Endothelial cell of umbilical vein (primary cell): ENCODE results near the gene CTSW. TPM values are rescaled to one million over a fixed set of nuclear protein-coding genes. Genes with fewer than 3 reads are reported as not detected.

Experiments used
- BruUV-seq: library from RNA; stranded (reverse); fragments of 400-500 nt; replicated peaks from 2 replicates; lab custom pipeline; 2021; lab: Mats Ljungman, UMichigan
- CTCF ChIA-PET: fragments of 300-600, 350-600 bp; sonication (Branson Sonifier 250); formaldehyde crosslinking; loops from one replicate; lab custom pipeline; 2021; ENCODE audit warnings: antibody characterized with exemption, inconsistent platforms; lab: Charles Lee
- POLR2A ChIA-PET: fragments of 300-600, 350-600 bp; sonication (Branson Sonifier 250); formaldehyde crosslinking; loops from one replicate; lab custom pipeline; 2021; ENCODE audit warnings: antibody characterized with exemption, inconsistent platforms; lab: Charles Lee
- DNase-seq: peaks from one replicate; pipeline ENCODE4 v3.0.0-alpha.2; 2011; ENCODE audit warnings: low read depth, low spot score
- FAIRE-seq: peaks from 2 replicates; lab custom pipeline; 2011; peaks lifted over from hg19 to GRCh38; lab: Jason Lieb, UNC
- H2AFZ ChIP-seq: 2 replicates; pipeline ENCODE4 v1.6.0; 2012; ENCODE audit warnings: low read depth, low read length, control low read depth, inconsistent platforms
- H3K27ac ChIP-seq: 2 replicates; pipeline ENCODE4 v1.5.1; 2011; ENCODE audit warnings: low read depth, mild to moderate bottlenecking, control low read depth, low read length, moderate library complexity; ENCODE audit not compliant: insufficient read depth
- H3K27me3 ChIP-seq, 2 experiments: 2 replicates each; pipeline versions ENCODE4 v1.6.0 to v1.6.1; 2011; ENCODE audit warnings: low read length in 2 of 2, mixed read lengths in 1 of 2; ENCODE audit not compliant: control insufficient read depth in 2 of 2, insufficient read depth in 2 of 2
- H3K36me3 ChIP-seq, 2 experiments: 2 replicates in 1 of 2; 3 replicates in 1 of 2; pipeline ENCODE4 v1.5.1; 2011; ENCODE audit warnings: low read length in 2 of 2, mild to moderate bottlenecking in 1 of 2, moderate library complexity in 1 of 2; ENCODE audit not compliant: control insufficient read depth in 2 of 2, insufficient read depth in 2 of 2; ENCODE audit errors: extremely low read depth in 1 of 2
- H3K4me1 ChIP-seq: 3 replicates; pipeline ENCODE4 v1.5.1; 2011; ENCODE audit warnings: mild to moderate bottlenecking, low read length; ENCODE audit not compliant: control insufficient read depth, insufficient read depth; ENCODE audit errors: extremely low read depth
- H3K4me2 ChIP-seq: 2 replicates; pipeline ENCODE4 v1.6.1; 2011; ENCODE audit warnings: low read length, control low read depth, mixed read lengths; ENCODE audit not compliant: insufficient read depth
- H3K4me3 ChIP-seq, 3 experiments: fragments of 200-600 bp in 1 of 3; sonication (generic), shearing (Covaris generic) in 1 of 3; replicated peaks in 1 of 3; 2 replicates each; pipeline ENCODE4 v1.5.1; 2011 to 2016; ENCODE audit warnings: control low read depth in 3 of 3, low read length in 3 of 3, mild to moderate bottlenecking in 2 of 3, inconsistent platforms in 1 of 3, low read depth in 1 of 3, moderate library complexity in 1 of 3; ENCODE audit not compliant: insufficient read depth in 1 of 3
- H3K79me2 ChIP-seq: 2 replicates; pipeline ENCODE4 v1.6.0; 2012; ENCODE audit warnings: low read length, inconsistent platforms; ENCODE audit not compliant: control insufficient read depth, insufficient read depth
- H3K9ac ChIP-seq: replicated peaks from 2 replicates; pipeline ENCODE3; 2011; ENCODE audit warnings: low read length, control low read depth; ENCODE audit not compliant: insufficient read depth; ENCODE audit errors: extremely low read depth
- H3K9me1 ChIP-seq: replicated peaks from 3 replicates; pipeline ENCODE4 v1.6.0; 2011; ENCODE audit warnings: mild to moderate bottlenecking, low read length; ENCODE audit not compliant: control insufficient read depth, insufficient read depth; ENCODE audit errors: extremely low read depth
- H3K9me3 ChIP-seq: replicated peaks from 2 replicates; pipeline ENCODE4 v1.5.1; 2012; ENCODE audit warnings: low read length, inconsistent platforms; ENCODE audit not compliant: control insufficient read depth, insufficient read depth
- H4K20me1 ChIP-seq: replicated peaks from 2 replicates; pipeline ENCODE3; 2011; ENCODE audit warnings: mild to moderate bottlenecking, low read length; ENCODE audit not compliant: control insufficient read depth, insufficient read depth; ENCODE audit errors: extremely low read depth
- EZH2 ChIP-seq: IDR thresholded peaks from 2 replicates; pipeline ENCODE4 v1.6.1; 2012; ENCODE audit warnings: borderline replicate concordance, low read depth, mild to moderate bottlenecking, moderate library complexity, low read length, inconsistent platforms; ENCODE audit not compliant: severe bottlenecking
- FOS ChIP-seq: IDR thresholded peaks from 2 replicates; pipeline ENCODE4 v1.6.1; 2011; ENCODE audit warnings: mild to moderate bottlenecking, low read length, moderate library complexity, borderline replicate concordance; ENCODE audit not compliant: insufficient read depth
- GATA2 ChIP-seq: IDR thresholded peaks from 2 replicates; pipeline ENCODE4 v1.7.0; 2011; ENCODE audit warnings: low read depth, mild to moderate bottlenecking, moderate library complexity, mixed read lengths, low read length; ENCODE audit not compliant: insufficient read length, insufficient read depth
- JUN ChIP-seq: IDR thresholded peaks from 2 replicates; pipeline ENCODE4 v1.6.1; 2011; ENCODE audit warnings: borderline replicate concordance, low read depth; ENCODE audit not compliant: insufficient read length, insufficient read depth
- MYC ChIP-seq: IDR thresholded peaks from one replicate; pipeline ENCODE4 v1.6.1; 2011; ENCODE audit warnings: mild to moderate bottlenecking, low read depth, low read length
- POLR2A ChIP-seq: IDR thresholded peaks from 2 replicates; pipeline ENCODE4 v1.6.1; 2012; ENCODE audit warnings: low read depth, mild to moderate bottlenecking, control low read depth, low read length
- POLR2AphosphoS5 ChIP-seq: IDR thresholded peaks from 2 replicates; pipeline ENCODE4 v1.6.1; 2012; ENCODE audit warnings: low read depth, mild to moderate bottlenecking, control low read depth, low read length, moderate library complexity; ENCODE audit not compliant: insufficient read depth
- dilution Hi-C: fragments of 300-500 bp; cut with MboI; formaldehyde crosslinking; loops from one replicate; pipeline ENCODE4 v1.15.0; 2019; ENCODE audit warnings: low sequenced_read_pairs; ENCODE audit not compliant: extremely low pct_ligation_motif_present
- intact Hi-C: fragments of 100-400 bp; cut with micrococcal nuclease; formaldehyde crosslinking; loops from one replicate; pipeline ENCODE4 v1.10.0; 2022
- polyA plus RNA-seq, 4 experiments: library from polyadenylated mRNA; depleted of rRNA in 3 of 4; stranded (reverse) in 3 of 4; unstranded in 1 of 4; fragments of >200 nt; gene quantifications; 2 replicates each; pipeline versions ENCODE4 v1.2.1 to v1.2.3, GENCODE V29; 2011 to 2012; ENCODE audit warnings: missing spikeins in 1 of 4
- total RNA-seq: library from RNA; stranded (reverse); gene quantifications from 2 replicates; pipeline ENCODE4 v1.2.3, GENCODE V29; 2021
- TF ChIP-seq, protein P1 (sequence below): IDR thresholded peaks from 2 replicates; pipeline ENCODE4 v1.6.1; 2011; ENCODE audit not compliant: insufficient read depth, insufficient read length
- TF ChIP-seq, protein P2 (sequence below), 2 donors: IDR thresholded peaks; 1 replicate in 1 of 2; 2 replicates in 1 of 2; pipeline ENCODE4 v1.5.1; 2011; ENCODE audit warnings: low read length in 2 of 2, mild to moderate bottlenecking in 2 of 2, moderate library complexity in 2 of 2, control low read depth in 1 of 2, inconsistent platforms in 1 of 2, low read depth in 1 of 2; ENCODE audit not compliant: insufficient read depth in 1 of 2; ENCODE audit errors: extremely low read depth in 1 of 2

CTSW gene
- total and polyA plus RNA-seq, 2 donors (not counting 3 experiments of a cell fraction or from before 2014, with no cell fraction given) = not detected

DNA sequence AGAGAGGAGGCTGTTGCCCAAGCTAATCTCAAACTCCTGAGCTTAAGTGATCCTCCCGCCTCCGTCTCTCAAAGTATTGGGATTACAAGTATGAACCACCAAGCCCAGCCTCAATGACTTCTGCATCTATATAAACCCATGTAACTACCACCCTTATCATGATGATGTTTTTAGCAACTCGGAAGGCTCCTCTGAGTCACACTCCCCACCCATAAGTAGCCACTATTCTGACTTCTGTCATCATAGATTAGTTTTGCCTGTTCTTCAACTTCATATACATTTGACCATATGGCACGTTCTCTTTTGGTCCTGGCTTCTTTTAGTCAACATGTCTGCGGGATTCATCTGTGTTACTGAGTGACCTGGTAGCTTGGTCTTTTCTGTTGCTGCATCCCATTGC is 27.0 kb downstream of the CTSW start:
- no peak overlapping the region for H3K4me3 ChIP-seq
- no peaks in the 10 kb centered on the region for H3K36me3 ChIP-seq
- no peaks in the 10 kb centered on the region for H4K20me1 ChIP-seq
- no peaks in the 10 kb centered on the region for H3K9me1 ChIP-seq
- TF ChIP-seq JUN (no peak), EZH2 (no peak), POLR2A (no peak), MYC (no peak), POLR2AphosphoS5 (no peak), GATA2 (no peak), FOS (no peak)
- TF ChIP-seq, protein P1, sequence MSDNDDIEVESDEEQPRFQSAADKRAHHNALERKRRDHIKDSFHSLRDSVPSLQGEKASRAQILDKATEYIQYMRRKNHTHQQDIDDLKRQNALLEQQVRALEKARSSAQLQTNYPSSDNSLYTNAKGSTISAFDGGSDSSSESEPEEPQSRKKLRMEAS = no peak
- TF ChIP-seq, protein P2, sequence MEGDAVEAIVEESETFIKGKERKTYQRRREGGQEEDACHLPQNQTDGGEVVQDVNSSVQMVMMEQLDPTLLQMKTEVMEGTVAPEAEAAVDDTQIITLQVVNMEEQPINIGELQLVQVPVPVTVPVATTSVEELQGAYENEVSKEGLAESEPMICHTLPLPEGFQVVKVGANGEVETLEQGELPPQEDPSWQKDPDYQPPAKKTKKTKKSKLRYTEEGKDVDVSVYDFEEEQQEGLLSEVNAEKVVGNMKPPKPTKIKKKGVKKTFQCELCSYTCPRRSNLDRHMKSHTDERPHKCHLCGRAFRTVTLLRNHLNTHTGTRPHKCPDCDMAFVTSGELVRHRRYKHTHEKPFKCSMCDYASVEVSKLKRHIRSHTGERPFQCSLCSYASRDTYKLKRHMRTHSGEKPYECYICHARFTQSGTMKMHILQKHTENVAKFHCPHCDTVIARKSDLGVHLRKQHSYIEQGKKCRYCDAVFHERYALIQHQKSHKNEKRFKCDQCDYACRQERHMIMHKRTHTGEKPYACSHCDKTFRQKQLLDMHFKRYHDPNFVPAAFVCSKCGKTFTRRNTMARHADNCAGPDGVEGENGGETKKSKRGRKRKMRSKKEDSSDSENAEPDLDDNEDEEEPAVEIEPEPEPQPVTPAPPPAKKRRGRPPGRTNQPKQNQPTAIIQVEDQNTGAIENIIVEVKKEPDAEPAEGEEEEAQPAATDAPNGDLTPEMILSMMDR (IDR thresholded peaks at IDR 0.05; ENCODE audit: extremely low read depth in 1 of 2, insufficient read depth in 1 of 2, low read depth in 1 of 2, low read length in 2 of 2) = no peak
- H3K79me2 ChIP-seq = no peaks in the 10 kb centered on the region
- POLR2A ChIA-PET = interaction anchor here (1.1 kb wide), 1 partner anchor 17 kb away, joined by 3 read pairs; no protein-coding TSS in a partner anchor
- no peak for DNase-seq
- no peak overlapping the region for H3K4me2 ChIP-seq
- H3K9me3 ChIP-seq = no peaks in the 10 kb centered on the region
- no peaks in the 10 kb centered on the region for H3K27me3 ChIP-seq
- no peak overlapping the region for H3K9ac ChIP-seq
- intact Hi-C loops (no loop called here), dilution Hi-C loops (no loop called here)
- no TSS peak for BruUV-seq
- H2AFZ ChIP-seq = no peak overlapping the region
- peaks cover 15% of the 10 kb centered on the region for H3K4me1 ChIP-seq
- no peak for FAIRE-seq
- CTCF ChIA-PET = interaction anchor here (1.0 kb wide), 1 partner anchor 22 kb away, joined by 3 read pairs; no protein-coding TSS in a partner anchor
- H3K27ac ChIP-seq = no peak overlapping the region
